Panc1 (cell line): ENCODE measurements around the gene ANKH. TPM values are rescaled to one million over a fixed set of nuclear protein-coding genes. Genes with fewer than 3 reads are reported as not detected.

ENCODE experiments used
- ATAC-seq: fragments of 200-7000 bp; cut with Tn5 transposase; 2 replicates; pipeline ENCODE4 v1.9.1; 2020; ENCODE audit warnings: mild to moderate bottlenecking, moderate library complexity
- BruUV-seq: library from RNA; stranded (reverse); fragments of 400-500 nt; replicated peaks from 2 replicates; lab custom pipeline; 2021; lab: Mats Ljungman, UMichigan
- CTCF ChIA-PET: fragments of 300-600 bp; sonication (Branson Sonifier 250); formaldehyde crosslinking; loops from one replicate; lab custom pipeline; 2022; ENCODE audit warnings: antibody characterized with exemption; lab: Charles Lee
- POLR2A ChIA-PET: fragments of 300-600 bp; sonication (Branson Sonifier 250); formaldehyde crosslinking; loops from one replicate; lab custom pipeline; 2022; ENCODE audit warnings: antibody characterized with exemption; lab: Charles Lee
- DNase-seq: peaks from one replicate; pipeline ENCODE4 v3.0.0-alpha.2; 2010; ENCODE audit warnings: low read depth, low spot score
- H3K27ac ChIP-seq: 2 replicates; pipeline ENCODE4 v1.5.1; 2011; ENCODE audit warnings: mild to moderate bottlenecking, low read length, inconsistent platforms
- H3K27me3 ChIP-seq: fragments of 200-500 bp; sonication (Bioruptor generic); 2 replicates; pipeline ENCODE4 v1.6.0; 2014; ENCODE audit warnings: low read length, inconsistent platforms; ENCODE audit not compliant: control insufficient read depth, insufficient read depth
- H3K36me3 ChIP-seq: fragments of 200-500 bp; sonication (Bioruptor generic); 2 replicates; pipeline ENCODE4 v1.5.1; 2014; ENCODE audit warnings: inconsistent platforms, mild to moderate bottlenecking, low read length, moderate library complexity; ENCODE audit not compliant: control insufficient read depth, insufficient read depth
- H3K4me1 ChIP-seq: 2 replicates; pipeline ENCODE4 v1.5.1; 2011; ENCODE audit warnings: inconsistent platforms, mild to moderate bottlenecking, low read length, moderate library complexity; ENCODE audit not compliant: control insufficient read depth, insufficient read depth
- H3K4me3 ChIP-seq, 2 experiments: 2 replicates each; pipeline ENCODE4 v1.5.1; 2011 to 2012; ENCODE audit warnings: low read depth in 2 of 2, low read length in 2 of 2, mild to moderate bottlenecking in 2 of 2, inconsistent platforms in 1 of 2, moderate library complexity in 1 of 2
- H3K9me3 ChIP-seq: fragments of 200-500 bp; sonication (Bioruptor generic); 2 replicates; pipeline ENCODE4 v1.5.1; 2014; ENCODE audit warnings: low read depth, mild to moderate bottlenecking, inconsistent platforms, low read length, moderate library complexity; ENCODE audit not compliant: control insufficient read depth, insufficient read depth
- CTCF ChIP-seq: fragments of 450-650 bp; IDR thresholded peaks from 2 replicates; pipeline ENCODE4 v1.5.1; 2017; ENCODE audit warnings: mild to moderate bottlenecking
- POLR2AphosphoS5 ChIP-seq: IDR thresholded peaks from 2 replicates; pipeline ENCODE4 v1.6.1; 2012; ENCODE audit warnings: mild to moderate bottlenecking, low read depth, low read length, moderate library complexity
- REST ChIP-seq, 2 experiments: IDR thresholded peaks; 2 replicates each; pipeline ENCODE4 v1.6.1; 2011 to 2012; ENCODE audit warnings: low read depth in 2 of 2, control low read depth in 1 of 2, low read length in 1 of 2, mild to moderate bottlenecking in 1 of 2, moderate library complexity in 1 of 2; ENCODE audit not compliant: insufficient read depth in 1 of 2
- SIN3A ChIP-seq: IDR thresholded peaks from 2 replicates; pipeline ENCODE4 v1.6.1; 2012; ENCODE audit warnings: low read depth, mild to moderate bottlenecking, low read length, moderate library complexity, borderline replicate concordance; ENCODE audit not compliant: insufficient read depth
- TCF7L2 ChIP-seq: IDR thresholded peaks from 2 replicates; pipeline ENCODE4 v1.6.1; 2011; ENCODE audit warnings: mild to moderate bottlenecking, low read depth, low read length, inconsistent platforms
- in situ Hi-C: cut with HindIII; loops from 2 replicates; pipeline ENCODE4 v1.10.0; 2016; ENCODE audit warnings: low sequenced_read_pairs, low pct_unique_long_range_greater_than_20kb
- intact Hi-C: fragments of 100-400 bp; cut with micrococcal nuclease; formaldehyde crosslinking; loops from one replicate; pipeline ENCODE4 v1.10.0; 2022; ENCODE audit not compliant: unreplicated experiment
- total RNA-seq: library from RNA; stranded (reverse); gene quantifications from one replicate; pipeline ENCODE4 v1.2.1, GENCODE V29; 2021; ENCODE audit not compliant: unreplicated experiment

The ANKH gene
- total RNA-seq, 1 experiment from 2014 or later: 11.2 TPM

- no peaks in the 10 kb centered on the region for H3K4me1 ChIP-seq
- H3K27me3 ChIP-seq: peaks cover 2% of the 10 kb centered on the region; the same call in 1 of the 2 replicates
- ChIA-PET POLR2A (no interaction called here), CTCF (interaction anchor here (0.5 kb wide), 1 partner anchor 205 kb away, joined by 3 read pairs; no protein-coding TSS in a partner anchor)
- no peak for ATAC-seq
- H3K36me3 ChIP-seq: no peaks in the 10 kb centered on the region
- intact Hi-C loops: no loop called here
- no peak for TF ChIP-seq POLR2AphosphoS5
- TF ChIP-seq SIN3A: no peak
- TF ChIP-seq TCF7L2: no peak
- TF ChIP-seq REST (IDR thresholded peaks at IDR 0.05; ENCODE audit: insufficient read depth in 1 of 2, low read depth in 2 of 2, low read length in 1 of 2): no peak
- no peak for TF ChIP-seq CTCF
- no TSS peak for BruUV-seq
- in situ Hi-C loops: no loop called here
- no peaks in the 10 kb centered on the region for H3K9me3 ChIP-seq
- no peak for DNase-seq
- no peak overlapping the region for H3K4me3 ChIP-seq
- no peak overlapping the region for H3K27ac ChIP-seq
Measured at GRCh38 chr5:14914193-14914592, 42.6 kb upstream of the ANKH start.

- TF ChIP-seq CTCF: no peak
- TF ChIP-seq TCF7L2: no peak
- no peak for TF ChIP-seq SIN3A
- TF ChIP-seq REST (IDR thresholded peaks at IDR 0.05; ENCODE audit: insufficient read depth in 1 of 2, low read depth in 2 of 2, low read length in 1 of 2): no peak
- ATAC-seq: no peak
- Histone ChIP-seq H3K27ac (no peak overlapping the region), H3K27me3 (peaks cover 2% of the 10 kb centered on the region; the same call in 1 of the 2 replicates), H3K4me1 (no peaks in the 10 kb centered on the region), H3K36me3 (no peaks in the 10 kb centered on the region), H3K9me3 (no peaks in the 10 kb centered on the region), H3K4me3 (no peak overlapping the region)
- intact Hi-C loops (no loop called here), in situ Hi-C loops (no loop called here)
- ChIA-PET CTCF (no interaction called here), POLR2A (interaction anchor here (0.6 kb wide), 1 partner anchor 52 kb away, joined by 11 read pairs; no protein-coding TSS in a partner anchor)
- BruUV-seq: no TSS peak
- no peak for DNase-seq
Measured at GRCh38 chr5:14913096-14913495, 41.5 kb upstream of the ANKH start.
